LNCaP clone FGC (cell line): Measurements from ENCODE around the gene SGMS1.

Experiments used
- DNase-seq: peaks from one replicate; pipeline ENCODE4 v3.0.0-alpha.2; 2011; ENCODE audit warnings: low read depth
- H3K4me3 ChIP-seq: 2 replicates; pipeline ENCODE4 v1.5.1; 2011; ENCODE audit warnings: mild to moderate bottlenecking, low read depth, low read length, control low read depth
- TF ChIP-seq, protein P1 (sequence below): IDR thresholded peaks from 2 replicates; pipeline ENCODE4 v1.5.1; 2012; ENCODE audit warnings: mild to moderate bottlenecking; ENCODE audit not compliant: control insufficient read depth, insufficient read depth; ENCODE audit errors: extremely low read depth

Gene SGMS1

DNA sequence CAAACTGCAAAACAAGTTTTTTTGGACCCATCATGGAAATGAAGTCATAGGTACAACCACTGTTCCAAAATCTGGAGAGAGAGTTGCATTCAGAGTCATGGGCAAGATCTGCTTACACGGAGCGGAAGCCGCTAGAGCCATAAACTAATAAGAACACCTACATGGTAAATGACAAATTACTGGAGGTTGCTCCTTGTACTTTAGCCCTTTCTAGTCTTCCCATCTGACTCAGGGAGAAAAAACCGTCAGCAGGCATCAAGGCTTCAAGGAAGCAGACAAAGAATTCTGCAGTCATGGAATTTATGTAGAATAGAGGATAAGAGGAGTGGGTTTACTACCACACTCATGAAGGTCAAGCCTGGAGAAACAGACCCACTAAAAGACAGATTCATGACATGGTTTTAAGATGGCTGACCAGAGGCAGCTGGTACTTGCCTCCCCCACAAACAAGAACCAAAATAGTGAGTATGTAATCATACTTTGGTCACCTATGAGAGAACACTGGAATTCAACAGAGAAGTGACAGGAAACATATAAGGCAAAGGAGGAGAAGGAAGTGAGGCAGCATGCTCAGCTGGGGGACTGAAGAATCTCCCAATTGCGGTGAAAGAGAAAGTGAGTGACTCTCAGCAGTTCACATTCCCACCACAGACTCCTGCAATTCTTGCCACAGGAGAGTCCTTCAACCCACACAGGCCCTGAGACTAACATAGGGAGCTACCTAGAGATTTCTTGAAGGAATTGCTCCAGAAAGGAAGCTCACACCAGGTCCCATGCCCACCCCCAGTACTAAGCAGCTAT is 330.0 kb downstream of the SGMS1 start:
- TF ChIP-seq, protein P1, sequence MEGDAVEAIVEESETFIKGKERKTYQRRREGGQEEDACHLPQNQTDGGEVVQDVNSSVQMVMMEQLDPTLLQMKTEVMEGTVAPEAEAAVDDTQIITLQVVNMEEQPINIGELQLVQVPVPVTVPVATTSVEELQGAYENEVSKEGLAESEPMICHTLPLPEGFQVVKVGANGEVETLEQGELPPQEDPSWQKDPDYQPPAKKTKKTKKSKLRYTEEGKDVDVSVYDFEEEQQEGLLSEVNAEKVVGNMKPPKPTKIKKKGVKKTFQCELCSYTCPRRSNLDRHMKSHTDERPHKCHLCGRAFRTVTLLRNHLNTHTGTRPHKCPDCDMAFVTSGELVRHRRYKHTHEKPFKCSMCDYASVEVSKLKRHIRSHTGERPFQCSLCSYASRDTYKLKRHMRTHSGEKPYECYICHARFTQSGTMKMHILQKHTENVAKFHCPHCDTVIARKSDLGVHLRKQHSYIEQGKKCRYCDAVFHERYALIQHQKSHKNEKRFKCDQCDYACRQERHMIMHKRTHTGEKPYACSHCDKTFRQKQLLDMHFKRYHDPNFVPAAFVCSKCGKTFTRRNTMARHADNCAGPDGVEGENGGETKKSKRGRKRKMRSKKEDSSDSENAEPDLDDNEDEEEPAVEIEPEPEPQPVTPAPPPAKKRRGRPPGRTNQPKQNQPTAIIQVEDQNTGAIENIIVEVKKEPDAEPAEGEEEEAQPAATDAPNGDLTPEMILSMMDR, result no peak
- H3K4me3 ChIP-seq, result no peak overlapping the region
- DNase-seq, result no peak

DNA sequence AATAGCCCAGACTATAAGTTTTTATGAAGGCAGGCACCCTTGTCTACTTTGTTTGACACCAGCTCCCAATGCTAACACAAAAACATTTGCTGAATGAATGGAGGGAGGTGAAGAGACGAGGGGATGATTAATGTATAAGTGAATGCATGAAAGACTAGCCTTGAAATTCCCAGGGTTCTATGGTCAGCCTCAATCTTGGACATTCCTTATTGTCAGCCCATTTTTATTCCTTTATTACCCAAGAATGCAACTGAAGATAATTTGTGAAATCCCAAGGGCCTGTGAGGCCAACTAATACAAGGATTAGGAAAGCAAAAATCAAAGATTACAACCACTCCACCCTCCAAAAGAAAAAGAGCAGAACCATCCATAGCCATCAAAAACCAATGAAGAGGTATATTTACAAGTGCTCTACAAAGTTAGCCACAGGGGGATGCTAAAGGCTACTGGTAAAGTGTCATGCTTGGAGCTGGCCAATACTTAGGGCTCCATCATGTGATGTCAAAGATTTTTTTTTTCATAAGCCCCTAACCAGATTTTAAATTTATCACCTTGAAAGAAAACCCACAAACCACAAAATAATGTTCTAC is 332.4 kb downstream of the SGMS1 start:
- no peak overlapping the region for H3K4me3 ChIP-seq
- TF ChIP-seq, protein P1, result peak; percentile 32; the same call in 1 of the 2 replicates
- no peak for DNase-seq

DNA sequence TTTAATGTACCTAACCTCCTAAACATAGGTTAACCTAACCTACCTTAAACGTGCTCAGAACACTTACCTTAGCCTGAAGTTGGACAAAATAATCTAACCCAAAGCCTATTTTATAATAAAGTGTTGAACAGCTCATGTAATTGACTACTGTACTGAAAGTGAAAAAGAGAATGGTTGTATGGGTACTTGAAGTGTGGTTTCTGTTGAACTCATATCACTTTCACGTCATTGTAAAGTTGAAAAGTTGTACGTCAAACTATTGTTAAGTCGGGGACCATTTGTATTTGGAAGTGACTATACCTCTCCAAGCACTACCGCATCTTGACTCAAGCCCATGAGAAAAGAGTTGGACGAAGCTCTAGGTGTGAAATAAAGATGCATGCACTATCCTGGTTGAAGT is 334.6 kb downstream of the SGMS1 start:
- no peak overlapping the region for H3K4me3 ChIP-seq
- DNase-seq, result no peak
- TF ChIP-seq, protein P1, result no peak

DNA sequence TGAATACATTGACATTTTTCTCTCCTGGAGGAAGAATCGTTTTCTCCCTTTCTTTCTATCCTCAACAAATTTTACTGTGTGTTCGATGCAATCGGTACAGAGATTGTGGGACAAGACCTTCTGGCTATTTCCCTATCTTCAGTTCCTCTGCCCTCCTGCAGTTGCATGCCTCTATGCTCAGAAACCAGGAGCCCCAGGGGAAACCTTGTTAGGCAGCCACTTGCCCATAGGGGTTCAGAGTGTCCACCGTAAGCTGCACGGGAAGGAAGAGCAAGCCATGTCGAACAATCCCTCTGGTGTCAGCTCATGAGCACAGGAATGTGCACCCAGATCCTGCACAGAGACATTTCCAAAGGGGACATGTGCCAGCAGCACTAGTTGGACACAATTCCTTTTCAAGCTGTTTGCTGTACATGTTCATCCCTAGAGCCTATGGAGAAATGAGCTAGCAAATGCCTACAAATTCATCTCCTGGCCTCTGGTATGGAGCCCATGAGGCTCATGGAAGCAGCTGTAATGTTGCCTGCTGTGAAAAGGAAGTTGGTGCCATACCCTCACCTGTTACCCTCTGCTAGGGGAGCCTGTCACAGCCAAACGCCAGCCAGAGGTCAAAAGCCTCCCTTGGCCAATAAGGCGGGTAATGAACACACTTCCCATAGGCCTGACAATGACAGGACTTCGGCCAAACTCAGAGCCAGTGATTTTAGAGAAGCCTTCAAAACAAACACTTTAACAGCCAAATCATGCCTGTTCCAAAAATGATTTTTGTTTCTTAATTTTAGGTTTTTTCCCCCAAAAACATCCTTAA is 336.6 kb downstream of the SGMS1 start:
- DNase-seq, result no peak
- TF ChIP-seq, protein P1, result no peak
- no peak overlapping the region for H3K4me3 ChIP-seq

DNA sequence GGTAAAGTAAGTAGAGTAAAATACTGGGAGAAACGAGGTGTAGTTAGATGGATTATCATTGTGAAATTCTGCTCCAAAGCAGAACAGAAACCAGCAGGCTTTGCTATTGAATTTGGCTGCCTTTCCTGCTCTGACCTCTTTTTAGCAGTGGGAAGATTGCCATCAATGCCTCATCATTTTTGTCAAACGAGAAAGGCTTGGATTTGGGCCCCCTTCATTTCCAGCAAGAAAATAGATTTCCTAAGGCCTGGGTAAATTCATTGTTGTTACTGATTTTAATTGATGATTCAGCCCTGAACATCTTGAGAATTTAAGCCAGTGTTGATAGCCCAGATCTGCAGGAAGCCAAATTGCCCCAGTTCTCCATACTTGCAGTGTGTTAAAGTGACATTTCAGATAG is 337.2 kb downstream of the SGMS1 start:
- TF ChIP-seq, protein P1, result no peak
- H3K4me3 ChIP-seq, result no peak overlapping the region
- DNase-seq, result no peak

DNA sequence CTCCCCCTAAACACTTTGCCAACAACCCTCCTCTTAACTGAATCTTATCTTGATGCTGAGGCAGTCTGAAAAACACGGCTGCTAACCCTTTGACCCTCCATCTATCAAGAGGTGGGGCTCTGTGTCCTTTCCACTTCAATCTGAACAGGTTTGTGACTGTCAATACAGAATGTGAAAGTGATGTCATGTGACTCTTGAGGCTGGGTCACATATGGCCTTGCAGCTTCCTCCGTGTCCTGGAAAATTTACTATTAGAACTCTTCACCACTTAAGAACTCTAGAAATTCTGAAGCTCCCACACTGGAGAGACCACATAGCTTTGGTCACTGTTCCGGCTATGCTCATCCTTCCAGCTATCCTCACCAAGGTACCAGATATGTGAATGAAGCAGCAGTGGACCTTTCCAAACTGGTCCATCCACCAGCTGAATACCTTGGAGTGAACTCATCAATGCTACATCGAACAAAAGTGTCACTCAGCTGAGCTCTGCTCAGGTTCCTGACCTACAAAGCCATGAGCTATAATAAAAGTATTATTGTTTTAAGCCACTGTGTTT is 341.7 kb downstream of the SGMS1 start:
- TF ChIP-seq, protein P1, result no peak
- no peak for DNase-seq
- H3K4me3 ChIP-seq, result no peak overlapping the region
